Measurements from ENCODE around the gene PLA2G4F. TPM values are rescaled to one million over a fixed set of nuclear protein-coding genes. Genes with fewer than 3 reads are reported as not detected.

Gene PLA2G4F
- total RNA-seq, 1 donor: not detected

- no peak overlapping the region for H2AFZ ChIP-seq (ENCODE audit: low read length)
- H3K9me3 ChIP-seq (ENCODE audit: low read depth, low read length): no peaks in the 10 kb centered on the region
- no peak overlapping the region for H3K27ac ChIP-seq (ENCODE audit: low read depth, low read length)
- no peak for TF ChIP-seq CTCF (IDR thresholded peaks at IDR 0.05; ENCODE audit: extremely low read depth, low read depth, low read length)
- H3K4me1 ChIP-seq (ENCODE audit: insufficient read depth, low read length): peaks cover 5% of the 10 kb centered on the region
- peaks cover 5% of the 10 kb centered on the region for H4K20me1 ChIP-seq (ENCODE audit: insufficient read depth, low read length)
- no peak overlapping the region for H3K4me2 ChIP-seq (ENCODE audit: insufficient read depth, low read length)
- peaks cover 41% of the 10 kb centered on the region for H3K36me3 ChIP-seq (ENCODE audit: insufficient read depth, low read length)
- H3K4me3 ChIP-seq (ENCODE audit: insufficient read depth, low read length): no peak overlapping the region
- no peaks in the 10 kb centered on the region for H3K27me3 ChIP-seq (ENCODE audit: insufficient read depth, low read length)
- H3K79me2 ChIP-seq (ENCODE audit: insufficient read depth, low read length): peaks cover 24% of the 10 kb centered on the region
- no peak for DNase-seq (ENCODE audit: insufficient read length, low spot score, missing footprints)
Observed at GRCh38 chr15:42193383-42193782, 36.9 kb upstream of the PLA2G4F start.

- Histone ChIP-seq H3K36me3 (ENCODE audit: insufficient read depth, low read length) (peaks cover 46% of the 10 kb centered on the region), H3K27me3 (ENCODE audit: insufficient read depth, low read length) (no peaks in the 10 kb centered on the region), H4K20me1 (ENCODE audit: insufficient read depth, low read length) (peaks cover 5% of the 10 kb centered on the region), H3K4me2 (ENCODE audit: insufficient read depth, low read length) (no peak overlapping the region), H3K9me3 (ENCODE audit: low read depth, low read length) (no peaks in the 10 kb centered on the region), H3K79me2 (ENCODE audit: insufficient read depth, low read length) (peaks cover 21% of the 10 kb centered on the region), H3K4me3 (ENCODE audit: insufficient read depth, low read length) (no peak overlapping the region), H3K27ac (ENCODE audit: low read depth, low read length) (no peak overlapping the region), H2AFZ (ENCODE audit: low read length) (no peak overlapping the region), H3K4me1 (ENCODE audit: insufficient read depth, low read length) (peaks cover 3% of the 10 kb centered on the region)
- TF ChIP-seq CTCF (IDR thresholded peaks at IDR 0.05; ENCODE audit: extremely low read depth, low read depth, low read length): no peak
- DNase-seq (ENCODE audit: insufficient read length, low spot score, missing footprints): no peak
Observed at GRCh38 chr15:42191610-42192346, 35.3 kb upstream of the PLA2G4F start.

- Histone ChIP-seq H3K27ac (ENCODE audit: low read depth, low read length) (no peak overlapping the region), H3K27me3 (ENCODE audit: insufficient read depth, low read length) (no peaks in the 10 kb centered on the region), H4K20me1 (ENCODE audit: insufficient read depth, low read length) (peaks cover 5% of the 10 kb centered on the region), H3K79me2 (ENCODE audit: insufficient read depth, low read length) (peaks cover 21% of the 10 kb centered on the region), H3K9me3 (ENCODE audit: low read depth, low read length) (no peaks in the 10 kb centered on the region), H2AFZ (ENCODE audit: low read length) (no peak overlapping the region), H3K4me1 (ENCODE audit: insufficient read depth, low read length) (peaks cover 3% of the 10 kb centered on the region), H3K4me2 (ENCODE audit: insufficient read depth, low read length) (no peak overlapping the region), H3K36me3 (ENCODE audit: insufficient read depth, low read length) (peaks cover 60% of the 10 kb centered on the region), H3K4me3 (ENCODE audit: insufficient read depth, low read length) (no peak overlapping the region)
- TF ChIP-seq CTCF (IDR thresholded peaks at IDR 0.05; ENCODE audit: extremely low read depth, low read depth, low read length): no peak
- no peak for DNase-seq (ENCODE audit: insufficient read length, low spot score, missing footprints)
Observed at GRCh38 chr15:42190370-42190769, 33.9 kb upstream of the PLA2G4F start.

GRCh38 chr15:42185801-42186200 lies 29.4 kb upstream of the PLA2G4F start:
- Histone ChIP-seq H3K4me1 (ENCODE audit: insufficient read depth, low read length) (no peaks in the 10 kb centered on the region), H2AFZ (ENCODE audit: low read length) (no peak overlapping the region), H3K4me2 (ENCODE audit: insufficient read depth, low read length) (no peak overlapping the region), H3K27ac (ENCODE audit: low read depth, low read length) (no peak overlapping the region), H3K79me2 (ENCODE audit: insufficient read depth, low read length) (no peaks in the 10 kb centered on the region), H3K9me3 (ENCODE audit: low read depth, low read length) (no peaks in the 10 kb centered on the region), H3K27me3 (ENCODE audit: insufficient read depth, low read length) (no peaks in the 10 kb centered on the region), H3K4me3 (ENCODE audit: insufficient read depth, low read length) (no peak overlapping the region), H3K36me3 (ENCODE audit: insufficient read depth, low read length) (peaks cover 74% of the 10 kb centered on the region), H4K20me1 (ENCODE audit: insufficient read depth, low read length) (no peaks in the 10 kb centered on the region)
- no peak for TF ChIP-seq CTCF (IDR thresholded peaks at IDR 0.05; ENCODE audit: extremely low read depth, low read depth, low read length)
- DNase-seq (ENCODE audit: insufficient read length, low spot score, missing footprints): no peak
